GM12878 (cell line): ENCODE measurements around the gene RPL32. TPM values are rescaled to one million over a fixed set of nuclear protein-coding genes. Genes with fewer than 3 reads are reported as not detected.
A peak's percentile ranks its signal among the peaks of the same experiment; 100 is the strongest.

Experiments
- ATAC-seq: fragments of 200-7000 bp; cut with Tn5 transposase; 3 replicates; pipeline ENCODE4 v1.9.1; 2020; ENCODE audit warnings: mild to moderate bottlenecking, moderate library complexity
- BruUV-seq: library from RNA; stranded (reverse); fragments of 400-500 nt; replicated peaks from 2 replicates; lab custom pipeline; 2021; lab: Mats Ljungman, UMichigan
- CTCF ChIA-PET: fragments of 300-600 bp; sonication (Branson Sonifier 250); formaldehyde crosslinking; extraction: SDS; loops from one replicate; lab custom pipeline; 2021; ENCODE audit warnings: inconsistent platforms; lab: Yijun Ruan, JAX
- POLR2A ChIA-PET: fragments of 350-600 bp; formaldehyde crosslinking; extraction: SDS; loops from one replicate; lab custom pipeline; 2021; ENCODE audit warnings: inconsistent platforms; lab: Charles Lee
- RAD21 ChIA-PET: fragments of 300-600 bp; sonication (Branson Sonifier 250); formaldehyde crosslinking; loops from one replicate; lab custom pipeline; 2023; ENCODE audit warnings: antibody characterized with exemption; ENCODE audit not compliant: unreplicated experiment; lab: Charles Lee
- SMC1A ChIA-PET: fragments of 300-600 bp; sonication (Branson Sonifier 250); formaldehyde crosslinking; loops from one replicate; lab custom pipeline; 2023; ENCODE audit not compliant: unreplicated experiment, uncharacterized antibody; lab: Charles Lee
- DNase-seq: peaks from one replicate; pipeline ENCODE4 v3.0.0-alpha.2; 2011; ENCODE audit warnings: low read depth, low spot score
- FAIRE-seq: peaks from 3 replicates; lab custom pipeline; 2011; peaks lifted over from hg19 to GRCh38; lab: Jason Lieb, UNC
- H2AFZ ChIP-seq: 2 replicates; pipeline ENCODE4 v1.6.0; 2011; ENCODE audit warnings: low read depth, low read length, control low read depth; ENCODE audit not compliant: control insufficient read depth
- H3K27ac ChIP-seq: 2 replicates; pipeline ENCODE4 v1.5.1; 2011; ENCODE audit warnings: control low read depth; ENCODE audit not compliant: control insufficient read depth, insufficient read depth
- H3K27me3 ChIP-seq, 2 experiments: replicated peaks in 1 of 2; 2 replicates each; pipeline versions ENCODE4 v1.6.0 to v1.6.1; 2011; ENCODE audit warnings: low read length in 1 of 2; ENCODE audit not compliant: control insufficient read depth in 2 of 2, insufficient read depth in 2 of 2
- H3K36me3 ChIP-seq, 2 experiments: 2 replicates each; pipeline ENCODE4 v1.5.1; 2011; ENCODE audit warnings: low read length in 1 of 2; ENCODE audit not compliant: control insufficient read depth in 2 of 2, insufficient read depth in 2 of 2
- H3K4me1 ChIP-seq: 2 replicates; pipeline ENCODE4 v1.6.1; 2011; ENCODE audit warnings: mild to moderate bottlenecking, low read length, moderate library complexity, mixed read lengths; ENCODE audit not compliant: control insufficient read depth, insufficient read depth
- H3K4me2 ChIP-seq: 2 replicates; pipeline ENCODE4 v1.6.0; 2011; ENCODE audit warnings: control low read depth; ENCODE audit not compliant: control insufficient read depth, insufficient read depth
- H3K4me3 ChIP-seq: fragments of 200-600 bp; sonication (generic); 2 replicates; pipeline ENCODE4 v1.5.1; 2016
- H3K79me2 ChIP-seq: 2 replicates; pipeline ENCODE4 v1.6.0; 2011; ENCODE audit warnings: low read length; ENCODE audit not compliant: control insufficient read depth, insufficient read depth
- H3K9ac ChIP-seq: 2 replicates; pipeline ENCODE4 v1.8.0; 2011; ENCODE audit warnings: low read length, control low read depth, mixed read lengths; ENCODE audit not compliant: control insufficient read depth, insufficient read depth
- H3K9me3 ChIP-seq: replicated peaks from 3 replicates; pipeline ENCODE4 v1.5.1; 2011; ENCODE audit warnings: mild to moderate bottlenecking, low read length; ENCODE audit not compliant: control insufficient read depth, insufficient read depth
- H4K20me1 ChIP-seq: 2 replicates; pipeline ENCODE4 v1.6.0; 2011; ENCODE audit not compliant: control insufficient read depth, insufficient read depth
- ATF3 ChIP-seq: IDR thresholded peaks from 2 replicates; pipeline ENCODE4 v1.6.1; 2011; ENCODE audit warnings: low read depth, mild to moderate bottlenecking, low read length, moderate library complexity, borderline replicate concordance; ENCODE audit errors: extremely low read depth
- BACH1 ChIP-seq: fragments of 450-650 bp; IDR thresholded peaks from 2 replicates; pipeline ENCODE4 v1.6.1; 2017; ENCODE audit warnings: mild to moderate bottlenecking, borderline replicate concordance
- CHD4 ChIP-seq: fragments of 200-600 bp; sonication (generic); IDR thresholded peaks from 2 replicates; pipeline ENCODE4 v1.6.1; 2016; ENCODE audit warnings: mild to moderate bottlenecking
- CTCF ChIP-seq, 3 experiments: IDR thresholded peaks in 2 of 3; conservative IDR thresholded peaks in 1 of 3; 2 replicates each; pipeline ENCODE4 v1.5.1; 2011; ENCODE audit warnings: low read depth in 3 of 3, low read length in 3 of 3, mild to moderate bottlenecking in 3 of 3, control low read depth in 2 of 3, moderate library complexity in 2 of 3, inconsistent platforms in 1 of 3, mixed read lengths in 1 of 3; ENCODE audit not compliant: control insufficient read depth in 2 of 3, insufficient read depth in 1 of 3; ENCODE audit errors: extremely low read depth in 1 of 3
- HDGF ChIP-seq: fragments of 450-650 bp; IDR thresholded peaks from 2 replicates; pipeline ENCODE4 v1.6.1; 2016; ENCODE audit warnings: antibody characterized with exemption
- IKZF1 ChIP-seq: fragments of 450-650 bp; conservative IDR thresholded peaks from 2 replicates; pipeline ENCODE4 v1.6.1; 2017; ENCODE audit warnings: antibody characterized with exemption, mild to moderate bottlenecking
- KAT2A ChIP-seq: conservative IDR thresholded peaks from 2 replicates; pipeline ENCODE4 v1.6.1; 2011; ENCODE audit warnings: low read depth, low read length; ENCODE audit not compliant: control insufficient read depth
- LARP7 ChIP-seq: fragments of 450-650 bp; IDR thresholded peaks from 2 replicates; pipeline ENCODE4 v1.6.1; 2017; ENCODE audit warnings: mild to moderate bottlenecking
- RFX5 ChIP-seq: IDR thresholded peaks from 2 replicates; pipeline ENCODE4 v1.6.1; 2011; ENCODE audit warnings: low read depth, low read length, improper control_type of control experiment
- SKIL ChIP-seq: fragments of 450-650 bp; IDR thresholded peaks from 2 replicates; pipeline ENCODE4 v1.6.1; 2017; ENCODE audit warnings: mild to moderate bottlenecking, low read depth, inconsistent platforms; ENCODE audit not compliant: poor library complexity, severe bottlenecking
- SMC3 ChIP-seq: IDR thresholded peaks from 2 replicates; pipeline ENCODE4 v1.6.1; 2011; ENCODE audit warnings: low read length, improper control_type of control experiment, borderline replicate concordance
- SREBF1 ChIP-seq: IDR thresholded peaks from 2 replicates; pipeline ENCODE4 v1.6.1; 2012; ENCODE audit warnings: mild to moderate bottlenecking, low read length
- SUZ12 ChIP-seq: fragments of 200-600 bp; sonication (generic); IDR thresholded peaks from one replicate; pipeline ENCODE4 v1.6.1; 2018; ENCODE audit warnings: antibody characterized with exemption, mild to moderate bottlenecking; ENCODE audit not compliant: unreplicated experiment
- TBL1XR1 ChIP-seq: IDR thresholded peaks from 2 replicates; pipeline ENCODE4 v1.6.1; 2012; ENCODE audit warnings: low read depth, low read length, improper control_type of control experiment
- USF1 ChIP-seq: IDR thresholded peaks from 2 replicates; pipeline ENCODE4 v1.6.1; 2011; ENCODE audit warnings: borderline replicate concordance, low read depth, mild to moderate bottlenecking, moderate library complexity, mixed read lengths, low read length; ENCODE audit not compliant: insufficient read depth; ENCODE audit errors: extremely low read length
- WGBS: methylation state at CpG from one replicate; pipeline ENCODE4 v1.1.6; 2016; ENCODE audit warnings: low lambda C conversion rate; ENCODE audit not compliant: insufficient replicate concordance, insufficient coverage; ENCODE audit errors: missing lambda C conversion rate; 5-methylcytosine and 5-hydroxymethylcytosine counted together
- in situ Hi-C: fragments of 300-500 bp; cut with MboI; formaldehyde crosslinking; loops from 9 replicates; pipeline ENCODE4 v1.14.3; 2018; ENCODE audit warnings: mixed read lengths
- intact Hi-C: fragments of 100-400 bp; cut with micrococcal nuclease; formaldehyde crosslinking; loops from one replicate; pipeline ENCODE4 v1.14.2; 2022; ENCODE audit not compliant: unreplicated experiment
- polyA plus RNA-seq, 11 experiments: library from polyadenylated mRNA; depleted of rRNA in 4 of 11; unstranded in 6 of 11; stranded (reverse) in 5 of 11; fragments of >200 nt; fragmentation: Nextera tagmentation in 4 of 11; fragmentation: Illumina TruSeq in 1 of 11; extraction: Ambion mirVana in 4 of 11; extraction: Trizol in 1 of 11; gene quantifications; 1 replicate in 1 of 11; 2 replicates in 10 of 11; pipeline versions ENCODE4 v1.2.1 to v1.2.3, GENCODE V29; 2011 to 2016; ENCODE audit warnings: inconsistent platforms in 2 of 11, missing spikeins in 2 of 11, low read depth in 1 of 11
- total RNA-seq, 4 experiments: library from RNA; depleted of rRNA in 3 of 4; stranded (reverse); fragments of >200 nt in 3 of 4; fragmentation: Illumina TruSeq in 1 of 4; extraction: Trizol in 1 of 4; gene quantifications; 2 replicates each; pipeline versions ENCODE4 v1.2.1 to v1.2.3, GENCODE V29; 2013 to 2021

Gene RPL32
- total and polyA plus RNA-seq, 10 of the 15 experiments (the other 5 are each of a cell fraction or from before 2014, with no cell fraction given): 1,533 to 5,147 (median 3,350) TPM

GRCh38 chr3:12810013-12810780 is 31.2 kb downstream of the RPL32 start:
- H3K4me1 ChIP-seq: no peaks in the 10 kb centered on the region
- POLR2A ChIA-PET: interaction anchor here (0.5 to 0.9 kb wide), 3 partner anchors 24 to 212 kb away, joined by 3 read pairs; partner anchors contain the start of gene RPL32
- peaks cover 0 to 2% of the 10 kb centered on the region in 2 experiments; a peak in 1 of 4 replicates for H3K27me3 ChIP-seq
- H3K36me3 ChIP-seq: no peaks in the 10 kb centered on the region
- H3K4me2 ChIP-seq: peak overlapping the region; percentile 91
- H3K4me3 ChIP-seq: peak overlapping the region; percentile 70; the same call in 1 of the 2 replicates
- H3K9ac ChIP-seq: no peak overlapping the region
- peak; percentile 71 for FAIRE-seq
- no peaks in the 10 kb centered on the region for H3K79me2 ChIP-seq
- no TSS peak for BruUV-seq
- SMC1A ChIA-PET: interaction anchor here (1.2 kb wide), 1 partner anchor 104 kb away, joined by 3 read pairs; no protein-coding TSS in a partner anchor
- intact Hi-C loops: no loop called here
- peak overlapping the region; percentile 88 for H2AFZ ChIP-seq
- 4% methylated on average over 47 of the region's 50 CpGs for WGBS
- RAD21 ChIA-PET: interaction anchor here (0.6 to 1.5 kb wide), 7 partner anchors 23 to 341 kb away, joined by 3 to 9 read pairs (median 3); no protein-coding TSS in a partner anchor
- H4K20me1 ChIP-seq: no peaks in the 10 kb centered on the region; the same call in 1 of the 2 replicates
- no peak overlapping the region for H3K27ac ChIP-seq
- in situ Hi-C loops: no loop called here
- no peaks in the 10 kb centered on the region for H3K9me3 ChIP-seq
- CTCF ChIA-PET: interaction anchor here (0.6 to 3.7 kb wide), 18 partner anchors 9 to 641 kb away, joined by 3 to 22 read pairs (median 4); partner anchors contain the start of genes RPL32, TMEM40 and TSEN2
- peak; percentile 41 for DNase-seq
- ATAC-seq: peak; percentile 100
- TF ChIP-seq SUZ12: no peak
- no peak for TF ChIP-seq USF1
- TF ChIP-seq CHD4: no peak
- TF ChIP-seq SKIL: no peak
- TF ChIP-seq BACH1: peak; percentile 52; the same call in 1 of the 2 replicates
- TF ChIP-seq SMC3: peak; percentile 39; the same call in 1 of the 2 replicates
- peak; percentile 55; the same call in 1 of the 2 replicates for TF ChIP-seq IKZF1
- no peak for TF ChIP-seq KAT2A
- TF ChIP-seq CTCF (IDR thresholded peaks at IDR 0.05 in 2 of 3, conservative IDR thresholded peaks at IDR 0.05 in 1 of 3; ENCODE audit: control insufficient read depth in 2 of 3, extremely low read depth in 1 of 3, insufficient read depth in 1 of 3, low read depth in 3 of 3, low read length in 3 of 3): peak; percentile 53 to 77 (median 71)
- TF ChIP-seq TBL1XR1: no peak
- TF ChIP-seq RFX5: no peak
- TF ChIP-seq LARP7: peak; percentile 88
- 0 out of 2 replicates have a peak, but pooled peaks have one; percentile 64 for TF ChIP-seq HDGF
- no peak for TF ChIP-seq ATF3
- TF ChIP-seq SREBF1: no peak
